GM18526 (cell line): ENCODE measurements around the gene ZNF740.

Source experiments
- POLR2A ChIP-seq: IDR thresholded peaks from 3 replicates; pipeline ENCODE4 v1.6.1; 2011; ENCODE audit not compliant: insufficient read length; ENCODE audit errors: extremely low read depth

Gene ZNF740

DNA sequence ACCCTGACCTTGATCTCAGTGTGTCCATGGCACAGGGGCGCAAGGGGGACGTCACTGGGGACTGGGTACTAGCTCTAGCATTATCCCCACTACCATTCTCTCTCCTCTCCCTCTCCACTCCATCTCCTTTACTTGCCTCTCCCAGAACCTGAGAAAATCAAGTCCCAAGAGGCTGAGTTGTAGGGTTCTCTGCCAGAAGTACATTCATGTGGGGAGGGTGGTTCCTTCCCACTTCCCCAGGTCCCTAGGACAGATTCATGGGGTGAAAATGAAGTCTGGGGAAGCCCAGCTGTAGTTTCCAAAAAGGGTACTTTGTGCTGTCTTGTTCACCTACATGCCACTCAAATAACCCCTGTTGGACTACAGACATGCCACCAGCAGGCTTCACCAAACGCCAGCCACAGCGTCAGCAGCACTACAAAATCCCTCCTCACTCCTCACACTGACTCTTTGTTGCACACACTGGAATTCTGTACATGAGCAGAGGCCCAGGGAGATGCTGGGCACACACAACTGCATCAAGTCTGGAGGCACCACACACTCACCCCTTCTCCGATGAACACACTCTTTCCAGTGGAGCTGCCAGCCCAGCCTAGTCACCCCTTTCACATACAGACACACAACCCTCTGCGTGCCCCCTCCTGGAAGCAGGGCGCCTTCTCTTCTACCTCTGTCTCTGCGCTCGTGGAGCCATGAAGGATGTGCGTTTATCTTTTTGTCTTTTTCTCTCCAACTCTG lies 44.5 kb downstream of the ZNF740 start:
- TF ChIP-seq POLR2A = no peak

DNA sequence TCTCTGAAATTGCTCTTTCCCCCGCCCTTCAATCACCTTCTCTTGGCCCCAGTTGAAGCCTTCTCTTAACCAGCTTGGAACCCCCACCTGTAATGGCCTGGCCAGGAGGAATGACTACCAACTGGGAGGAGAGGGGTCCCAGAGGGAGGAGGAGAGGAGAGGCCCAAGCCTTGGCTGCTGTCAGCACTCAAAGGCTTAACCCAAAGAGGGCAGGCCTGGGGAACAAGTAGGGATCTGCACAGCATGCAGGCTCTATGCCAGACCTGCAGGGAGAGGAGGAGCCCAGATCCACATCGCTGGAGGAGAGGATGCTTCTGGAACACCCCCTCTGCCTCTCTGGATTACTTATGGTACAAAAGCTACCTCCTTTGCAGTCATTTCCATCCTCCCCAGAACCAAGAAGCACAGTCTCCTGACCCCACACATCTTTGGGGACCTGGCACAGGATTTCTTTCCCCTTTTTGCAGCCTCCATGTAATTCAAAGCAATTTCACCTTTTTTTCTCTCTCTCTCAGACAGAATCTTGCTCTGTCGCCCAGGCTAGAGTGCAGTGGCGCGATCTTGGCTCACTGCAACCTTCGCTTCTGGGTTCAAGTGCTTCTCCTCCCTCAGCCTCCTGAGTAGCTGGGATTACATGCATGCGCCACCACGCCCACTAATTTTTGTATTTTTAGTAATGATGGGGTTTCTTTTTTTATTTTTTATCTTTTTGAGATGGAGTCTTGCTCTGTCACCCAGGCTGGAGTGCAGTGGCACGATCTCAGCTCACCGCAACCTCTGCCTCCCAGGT lies 45.3 kb downstream of the ZNF740 start:
- TF ChIP-seq POLR2A = no peak

DNA sequence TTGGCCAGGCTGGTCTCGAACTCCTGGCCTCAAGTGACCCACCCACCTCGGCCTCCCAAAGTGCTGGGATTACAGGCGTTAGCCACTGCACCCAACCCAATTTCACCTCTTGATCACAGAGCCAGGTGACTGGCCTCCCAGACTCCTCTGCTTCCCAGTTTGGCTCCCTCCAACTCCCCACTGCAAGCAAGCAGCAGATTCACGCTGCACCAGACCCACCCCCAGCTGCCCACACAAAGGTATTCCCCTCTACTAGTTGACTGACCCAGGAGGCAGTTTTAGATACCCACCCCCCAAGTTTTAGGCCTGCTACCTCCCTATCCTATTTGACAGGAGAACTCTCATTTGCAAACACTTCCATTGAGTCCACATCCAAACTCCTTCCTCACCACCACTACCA lies 46.3 kb downstream of the ZNF740 start:
- TF ChIP-seq POLR2A = no peak

DNA sequence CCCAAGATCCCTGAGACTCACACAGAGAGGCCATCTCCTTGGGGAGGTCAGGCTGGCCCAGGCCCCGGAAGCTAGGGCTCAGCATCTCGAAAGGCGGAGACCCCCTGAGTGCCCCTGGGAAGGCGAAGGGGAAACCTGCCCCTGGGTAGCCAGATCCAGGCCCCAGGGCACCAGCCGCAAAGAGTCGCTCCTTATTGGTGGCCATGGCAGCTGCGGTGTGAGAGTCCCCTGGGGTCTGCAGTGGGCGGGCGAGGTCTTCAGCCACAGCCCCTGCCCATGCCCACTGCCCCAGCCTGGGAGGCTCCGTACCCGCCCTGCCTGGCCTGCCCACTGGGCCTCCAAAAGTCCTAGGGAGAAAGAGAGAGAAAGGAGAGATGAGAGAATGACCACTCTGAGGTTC lies 46.8 kb downstream of the ZNF740 start:
- no peak for TF ChIP-seq POLR2A

DNA sequence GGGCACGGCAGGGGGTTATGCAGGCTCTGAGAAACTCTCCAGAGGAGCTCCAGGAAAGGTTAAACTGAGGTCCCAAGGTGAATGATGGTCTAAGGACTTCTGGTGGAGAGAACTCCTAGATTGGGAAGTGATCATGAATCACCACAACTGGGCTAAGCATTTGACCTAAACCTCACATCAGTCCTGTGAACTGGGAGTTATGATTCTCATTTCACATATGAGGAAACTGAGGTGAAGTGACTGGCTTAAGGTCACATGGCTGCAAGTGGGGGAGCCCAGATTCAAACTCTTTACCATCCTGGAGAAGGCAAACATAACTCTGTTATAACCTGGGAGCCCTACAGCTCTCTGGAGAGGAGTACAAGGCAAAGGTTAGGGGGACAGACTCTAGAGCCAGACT lies 47.3 kb downstream of the ZNF740 start:
- no peak for TF ChIP-seq POLR2A

DNA sequence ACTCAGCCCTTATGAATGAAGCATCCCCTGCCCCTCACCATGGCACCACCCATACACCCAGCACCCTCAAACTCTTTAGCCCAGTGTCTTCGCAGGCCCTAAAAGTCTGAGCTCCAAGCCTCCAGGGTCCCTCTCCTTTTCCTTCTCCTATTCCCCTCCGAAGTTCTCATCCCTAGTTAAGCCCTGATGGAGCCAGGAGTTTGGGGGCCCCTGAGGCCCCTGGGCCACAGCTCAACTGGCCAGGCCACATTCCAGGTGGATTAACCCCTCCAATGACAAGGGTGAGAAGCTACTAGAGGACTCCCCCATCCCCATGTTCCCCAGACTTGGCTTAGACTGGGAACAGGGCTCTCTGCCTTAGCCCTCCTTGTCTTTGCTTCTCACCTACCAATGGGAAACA lies 48.9 kb downstream of the ZNF740 start:
- no peak for TF ChIP-seq POLR2A

DNA sequence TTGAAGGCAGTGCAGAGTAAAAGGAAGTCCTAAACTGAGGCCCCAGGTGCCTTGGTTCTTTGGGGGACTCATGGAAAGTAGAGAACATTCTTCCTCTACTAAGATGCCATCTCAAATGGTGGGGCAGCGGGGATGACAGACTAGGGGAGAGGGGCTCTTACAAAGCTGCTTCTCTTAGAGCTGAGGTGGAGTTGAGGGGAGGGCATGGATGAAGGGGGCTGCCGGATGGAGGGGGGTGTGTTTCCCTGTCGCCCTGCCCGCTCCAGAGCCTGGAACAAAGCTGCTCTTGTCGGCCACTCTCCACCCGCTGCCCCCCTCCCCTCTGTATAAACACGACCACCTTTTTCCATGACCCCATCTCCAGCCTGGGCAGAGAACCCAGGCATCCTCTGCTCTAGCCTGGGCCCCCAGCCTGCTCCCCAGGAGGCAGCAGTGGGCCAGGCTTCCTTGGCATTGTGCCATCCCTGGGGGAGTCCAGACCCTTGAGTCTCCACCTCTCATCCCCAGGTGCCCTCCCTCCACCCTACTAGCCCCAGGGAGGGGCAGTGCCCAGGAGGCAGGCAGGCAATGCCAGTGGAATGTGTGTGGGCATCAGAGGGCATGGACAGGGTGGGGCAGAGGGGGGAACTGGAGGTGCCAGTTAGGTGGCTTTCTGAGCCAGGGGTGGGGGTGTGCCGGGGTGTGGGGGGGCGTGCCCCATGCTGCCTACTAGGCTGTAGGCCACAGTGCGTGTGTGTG lies 49.8 kb downstream of the ZNF740 start:
- no peak for TF ChIP-seq POLR2A

DNA sequence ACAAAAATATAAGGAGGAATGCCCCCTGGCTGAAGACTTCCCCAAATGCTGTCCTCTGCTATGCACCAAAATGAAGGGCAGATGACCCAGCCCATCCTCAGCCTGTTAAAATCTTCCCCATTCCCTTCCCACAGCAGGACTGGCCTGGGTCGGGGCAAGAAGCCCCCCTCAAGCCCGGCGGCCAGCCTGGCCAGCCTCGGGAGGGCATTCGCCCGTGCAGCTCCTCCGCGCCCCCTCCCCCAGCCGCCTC lies 51.1 kb downstream of the ZNF740 start:
- no peak for TF ChIP-seq POLR2A

DNA sequence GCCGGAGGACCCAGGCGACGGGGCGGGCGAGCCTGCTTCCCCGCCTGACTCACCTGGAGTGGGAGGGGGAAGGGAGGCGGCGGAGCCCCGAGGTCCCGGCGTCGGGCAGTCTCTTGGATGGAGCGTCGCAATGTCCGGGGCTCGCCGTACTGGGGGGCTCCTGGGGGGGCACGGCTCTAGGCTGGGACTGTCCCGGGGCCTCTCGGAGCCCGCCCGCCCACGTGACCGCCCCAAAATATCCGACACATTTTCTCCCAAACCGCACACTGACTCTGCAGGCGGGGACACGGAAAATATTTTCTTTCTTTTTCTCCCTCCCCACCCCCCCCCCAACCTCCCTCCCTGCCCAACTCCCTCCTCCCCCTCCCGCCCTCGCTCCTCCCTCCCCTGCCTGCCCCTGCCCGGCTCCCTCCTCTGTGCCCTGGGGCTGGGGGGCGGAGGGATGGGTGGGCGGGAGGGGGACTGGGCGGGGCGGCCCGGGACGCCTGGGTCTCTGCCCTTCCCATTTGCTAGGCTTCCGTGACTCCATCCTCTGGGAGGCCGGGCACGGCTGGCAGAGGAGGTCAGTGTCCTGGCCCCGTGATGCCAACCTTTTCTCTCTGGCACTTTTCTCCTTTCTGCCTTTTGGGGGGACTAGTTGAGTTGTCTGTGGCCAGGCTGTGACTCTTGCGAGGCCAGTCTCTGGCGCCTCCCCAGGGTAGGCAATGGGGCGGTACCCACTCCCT lies 51.6 kb downstream of the ZNF740 start, which contains the start of gene RARG:
Gene RARG (minus strand): TSS at position 289 of the 725 bp plus-strand sequence. CDS start 4,664 bp downstream, outside the sequence.
- TF ChIP-seq POLR2A = no peak

DNA sequence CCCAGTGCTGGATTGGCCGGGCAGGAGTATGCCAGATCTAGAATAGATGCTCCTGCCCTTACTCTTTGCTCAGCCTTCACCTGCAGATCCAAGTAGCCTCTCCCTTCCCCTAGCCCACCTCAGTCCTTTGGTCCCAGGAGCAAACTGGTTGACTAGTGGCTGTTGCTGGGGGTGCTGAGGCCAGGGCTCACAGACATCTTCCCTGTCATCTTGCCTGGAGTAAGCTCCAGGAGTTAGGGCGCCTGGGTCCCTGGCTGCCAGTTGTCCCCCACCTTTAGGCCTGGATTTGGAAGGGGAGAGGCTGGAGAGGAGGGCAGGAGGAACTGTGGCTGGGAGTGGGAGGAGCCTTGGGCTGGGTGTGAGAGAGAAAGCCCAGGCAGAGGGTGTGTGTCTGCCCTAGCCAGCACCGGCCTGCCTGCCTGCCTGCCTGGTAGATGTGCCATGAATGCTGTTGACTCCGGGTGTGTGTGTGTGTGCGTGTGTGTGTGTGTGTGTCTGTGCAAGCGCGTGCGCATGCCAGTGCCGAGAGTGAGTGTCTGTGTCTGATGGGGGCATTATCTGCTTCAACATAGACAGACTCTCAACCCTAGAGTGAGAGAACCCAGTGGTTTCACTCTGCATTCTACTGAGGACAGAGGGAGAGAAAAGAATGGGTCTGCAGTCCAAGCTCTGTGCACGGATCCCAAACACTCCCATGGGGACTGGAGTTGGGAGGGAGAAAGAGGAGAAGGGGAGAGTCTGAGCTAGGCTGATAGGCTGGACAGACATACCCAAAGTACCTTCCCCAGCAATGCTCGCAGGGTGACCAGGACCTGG lies 52.3 kb downstream of the ZNF740 start:
- TF ChIP-seq POLR2A = no peak

DNA sequence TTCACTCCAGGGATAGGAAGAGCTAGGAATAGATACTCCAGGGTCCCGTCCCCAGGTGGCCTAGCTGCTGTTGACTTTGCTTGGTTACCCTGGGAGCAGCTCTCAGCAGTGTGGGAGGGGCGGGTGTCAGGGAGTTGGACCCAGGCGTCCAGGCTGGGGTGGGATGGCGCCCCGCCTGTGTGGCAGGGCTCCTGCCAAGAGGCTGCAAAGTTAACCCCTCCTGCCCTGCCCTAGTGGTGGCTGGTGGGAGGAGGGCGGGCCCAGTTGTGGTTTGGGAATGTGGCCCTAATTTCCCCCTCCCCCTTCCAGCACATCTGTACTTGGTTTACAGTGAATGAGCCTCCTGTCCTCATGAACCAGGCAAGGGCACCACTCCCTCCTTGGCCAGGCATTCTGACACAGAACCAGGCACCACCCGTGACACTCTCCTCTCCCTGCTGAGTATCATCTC lies 53.2 kb downstream of the ZNF740 start:
- no peak for TF ChIP-seq POLR2A

DNA sequence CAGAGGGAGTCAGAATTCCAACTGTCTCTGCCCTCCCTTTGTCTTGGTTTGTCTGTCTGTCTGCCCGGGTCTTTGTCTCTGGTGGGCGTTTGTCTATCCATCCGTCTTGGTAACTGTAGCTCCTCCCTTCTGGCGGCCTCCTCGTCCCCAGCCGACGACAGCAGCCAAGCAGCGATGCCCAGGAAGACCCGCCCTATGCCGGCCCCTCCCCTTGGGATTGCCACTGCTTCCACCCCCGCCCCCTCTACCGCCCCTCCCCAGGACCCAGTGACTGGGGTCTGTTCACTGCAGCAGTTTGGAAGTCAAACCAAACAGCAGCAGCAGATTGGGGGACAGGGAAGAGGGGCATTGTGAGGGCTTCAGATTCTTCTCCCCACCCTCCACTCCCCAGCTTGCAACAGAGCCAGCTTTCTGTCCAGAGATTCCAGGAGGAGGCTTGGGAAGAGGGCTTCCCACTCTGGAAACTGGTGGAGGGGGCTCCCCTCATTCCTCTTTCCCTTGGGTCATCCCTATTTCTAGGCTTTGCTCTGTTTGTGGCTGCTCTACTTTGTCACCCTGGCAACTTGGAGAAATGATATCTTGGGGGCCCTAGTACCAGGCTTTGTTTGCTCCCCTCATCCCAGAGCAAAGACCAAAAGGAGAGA lies 53.9 kb downstream of the ZNF740 start:
- no peak for TF ChIP-seq POLR2A

DNA sequence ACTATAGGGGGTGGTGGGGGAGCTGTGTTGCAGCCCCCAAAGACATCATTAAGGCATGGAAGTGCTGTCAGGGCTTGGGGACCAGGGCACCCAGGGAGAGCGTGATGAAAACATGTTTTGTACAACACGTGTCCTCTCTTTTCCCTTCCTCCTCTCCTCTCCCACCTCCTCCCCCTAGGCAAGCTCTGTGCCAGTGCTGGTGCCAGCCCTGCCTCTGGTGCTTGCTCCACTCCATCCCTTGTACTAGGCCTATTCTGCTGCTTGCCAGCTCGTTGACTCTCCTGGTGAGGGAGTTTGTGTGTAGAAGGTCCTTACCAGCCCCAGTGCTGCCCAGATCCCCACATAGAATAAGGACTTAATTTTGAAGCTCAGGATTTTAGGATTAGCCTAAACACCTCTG lies 54.6 kb downstream of the ZNF740 start:
- TF ChIP-seq POLR2A = no peak

DNA sequence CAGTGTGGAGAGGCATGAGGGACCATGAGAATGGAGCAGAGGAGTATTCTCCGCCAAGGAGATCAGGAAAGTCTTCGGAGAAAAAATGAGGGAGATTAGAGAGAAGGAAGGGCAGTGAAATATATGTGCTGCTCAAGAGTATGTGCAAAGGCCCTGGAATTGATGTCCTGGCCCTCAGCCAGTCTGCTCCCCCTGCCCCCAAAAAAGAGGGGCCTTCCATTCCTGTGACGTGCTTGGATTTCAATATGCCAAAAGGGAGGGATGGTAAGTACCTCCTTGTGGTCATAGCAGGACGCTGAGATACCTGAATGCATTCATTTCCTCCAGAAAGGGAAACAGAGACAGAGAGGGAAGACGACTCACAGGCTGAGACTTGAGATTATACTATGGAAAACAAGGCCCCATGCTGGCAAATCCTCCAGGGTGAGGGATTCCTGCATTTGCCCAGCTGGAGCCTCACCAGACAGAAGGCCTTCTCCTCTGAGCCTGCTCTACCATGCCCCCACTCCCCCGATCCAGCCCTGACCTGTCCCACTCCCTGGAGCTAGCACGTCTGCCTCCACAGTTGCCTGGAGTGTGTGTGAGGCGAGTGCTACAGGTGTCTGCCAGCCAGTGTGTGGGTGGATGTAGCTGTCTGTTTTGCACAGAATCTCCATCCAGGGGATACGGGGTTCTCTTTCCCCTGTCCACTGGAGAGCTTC lies 55.4 kb downstream of the ZNF740 start:
- TF ChIP-seq POLR2A = no peak
